NCI-H1105 treated with DMSO at 0.1 percent for 48 hours (cell line): Measurements from ENCODE around the gene ATPAF1.
"Not testable (repeated sequence)": the region's sequence is repeated elsewhere in the genome, so short reads cannot be mapped to it uniquely, and the experiment has no call there.

ENCODE experiments used
- DNase-seq: peaks from one replicate; lab custom pipeline; 2025; lab: John Stamatoyannopoulos, UW

Gene ATPAF1

DNA sequence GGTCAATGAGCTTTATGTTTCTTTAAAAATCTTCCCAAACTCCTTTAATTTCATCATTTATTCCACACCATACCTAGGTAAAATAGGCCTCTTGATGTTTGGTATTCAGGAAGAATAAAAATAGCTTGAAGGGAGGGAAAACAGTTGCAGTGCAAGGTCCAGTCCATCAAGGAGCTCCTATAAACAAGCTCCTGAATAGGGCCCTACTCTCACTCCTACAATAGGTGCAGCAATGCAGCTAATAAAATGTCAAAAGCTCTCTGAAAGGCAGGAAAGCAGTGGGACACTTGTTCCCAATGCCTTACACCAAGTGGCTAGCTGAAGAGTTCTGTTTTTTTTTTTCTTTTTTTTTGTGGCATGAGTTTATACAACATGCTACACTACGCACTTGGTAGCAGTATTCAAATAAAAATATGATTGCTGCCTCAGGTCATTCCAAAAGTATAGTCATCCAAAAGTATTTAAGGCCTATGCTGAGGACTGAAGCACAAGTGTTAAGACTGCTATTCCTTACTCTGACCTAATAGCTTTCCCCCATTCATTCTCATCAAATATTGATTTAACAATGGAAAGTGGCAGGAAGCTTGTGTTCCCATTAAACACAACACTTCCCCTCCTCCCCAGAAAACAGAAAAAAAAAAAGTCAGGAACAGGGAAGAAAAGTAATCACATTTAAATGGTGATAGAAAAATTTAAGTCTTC is 13.3 kb upstream of the ATPAF1 start:
- DNase-seq = no peak

GRCh38 chr1:46679789-46680573 is 11.8 kb upstream of the ATPAF1 start:
- no peak for DNase-seq

DNA sequence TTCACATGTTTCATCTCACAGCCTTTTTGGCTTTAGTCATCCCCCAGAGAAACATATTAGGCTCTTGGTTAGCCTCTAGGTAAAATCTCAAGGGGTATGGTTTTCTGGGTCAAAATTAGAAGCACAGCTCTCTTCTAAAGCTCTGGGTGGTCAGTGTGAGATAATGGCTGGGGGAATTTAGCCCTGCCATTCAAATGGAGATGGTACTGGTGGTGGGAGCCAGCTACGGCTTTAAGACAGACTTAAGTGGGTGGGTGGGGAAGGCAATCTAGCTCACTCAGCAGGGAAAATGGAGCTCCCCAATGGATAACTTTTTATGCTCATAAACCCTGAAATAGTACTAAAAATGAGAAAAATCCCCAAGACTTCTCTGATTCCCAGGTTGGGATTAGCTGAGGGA is 9.2 kb upstream of the ATPAF1 start:
- DNase-seq = no peak

DNA sequence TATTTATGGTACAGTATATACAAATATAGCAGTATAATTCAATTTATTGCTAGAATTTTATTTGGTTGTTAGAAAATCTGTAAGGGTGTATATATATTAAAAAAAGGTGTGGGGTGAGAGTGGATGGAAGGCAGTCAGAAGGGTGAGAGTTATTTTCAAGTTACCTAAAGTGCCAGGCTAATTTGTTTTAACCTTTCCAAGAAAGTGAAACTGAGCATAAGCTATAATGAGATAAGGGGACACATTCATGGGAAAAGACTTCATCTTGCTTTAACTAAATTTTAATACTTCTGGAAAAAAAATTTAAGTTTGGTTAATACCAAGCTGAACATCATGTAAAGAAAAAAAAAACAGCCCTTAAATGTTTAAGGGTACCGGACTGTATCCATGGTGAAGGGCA is 8.4 kb upstream of the ATPAF1 start:
- no peak for DNase-seq

DNA sequence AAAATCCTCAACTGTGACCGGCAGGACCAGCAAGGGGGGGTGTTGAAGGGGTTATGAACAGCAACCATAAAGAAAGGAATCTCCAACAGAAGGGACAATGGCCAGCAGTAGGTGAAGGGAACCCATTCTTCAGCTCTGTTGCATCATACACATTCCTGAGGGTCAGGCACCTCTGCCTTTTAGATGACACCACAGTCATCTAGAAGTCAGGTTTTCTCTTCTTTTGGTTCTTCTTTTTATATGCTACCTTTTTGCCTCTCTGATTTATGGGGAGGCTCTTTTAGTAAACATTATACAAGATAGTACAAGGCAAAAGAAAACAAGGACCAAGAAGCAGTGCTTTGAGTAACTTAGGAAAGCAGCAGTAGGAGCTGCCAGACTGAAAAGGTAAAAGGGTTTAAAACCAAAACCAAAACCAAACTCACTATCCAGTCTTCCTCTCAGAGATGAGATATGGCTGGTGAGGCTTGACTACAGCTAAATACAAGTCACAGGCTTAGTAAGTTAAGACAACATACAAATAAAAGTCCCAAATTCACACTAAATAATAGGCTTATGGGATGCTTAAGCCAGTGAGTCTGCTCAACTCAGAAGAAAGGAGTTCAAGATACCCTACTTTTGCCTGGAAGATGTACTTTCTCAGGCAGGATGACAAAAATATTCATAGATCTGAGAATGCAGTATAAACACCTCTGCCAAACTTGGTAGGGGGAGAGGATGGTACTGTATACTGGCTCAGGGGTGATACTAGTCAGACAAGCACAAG is 7.6 kb upstream of the ATPAF1 start:
- DNase-seq = no peak

DNA sequence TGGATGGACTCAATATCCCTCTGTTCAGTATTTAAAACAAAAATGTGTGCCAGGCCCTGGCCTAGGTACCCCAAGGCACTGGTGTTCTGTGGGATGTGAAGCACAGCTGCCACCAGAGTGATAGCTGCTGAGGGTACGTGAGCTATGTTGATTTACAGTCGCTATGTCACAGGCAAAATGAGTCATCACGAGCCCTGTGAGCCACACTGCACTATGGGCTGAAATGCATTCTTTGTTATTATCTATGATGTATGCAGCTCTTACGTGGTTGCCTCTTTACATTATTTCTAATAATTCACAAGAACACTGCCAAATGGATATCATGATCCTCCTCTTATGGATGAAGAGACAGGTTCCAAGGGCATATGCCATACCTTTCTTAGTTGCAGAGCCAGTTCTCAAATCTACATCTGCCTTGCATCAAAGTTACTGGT is 5.6 kb upstream of the ATPAF1 start:
- DNase-seq = no peak

GRCh38 chr1:46672696-46673095 is 4.5 kb upstream of the ATPAF1 start:
- DNase-seq = no peak

GRCh38 chr1:46671554-46671953 is 3.4 kb upstream of the ATPAF1 start, which contains the start of gene TEX38:
TEX38 (plus strand) TSS chr1:46671854; CDS start chr1:46671935, 81 bp downstream.
- no peak for DNase-seq

- DNase-seq = no peak
Observed at GRCh38 chr1:46670134-46670533, 2.0 kb upstream of the ATPAF1 start.

DNA sequence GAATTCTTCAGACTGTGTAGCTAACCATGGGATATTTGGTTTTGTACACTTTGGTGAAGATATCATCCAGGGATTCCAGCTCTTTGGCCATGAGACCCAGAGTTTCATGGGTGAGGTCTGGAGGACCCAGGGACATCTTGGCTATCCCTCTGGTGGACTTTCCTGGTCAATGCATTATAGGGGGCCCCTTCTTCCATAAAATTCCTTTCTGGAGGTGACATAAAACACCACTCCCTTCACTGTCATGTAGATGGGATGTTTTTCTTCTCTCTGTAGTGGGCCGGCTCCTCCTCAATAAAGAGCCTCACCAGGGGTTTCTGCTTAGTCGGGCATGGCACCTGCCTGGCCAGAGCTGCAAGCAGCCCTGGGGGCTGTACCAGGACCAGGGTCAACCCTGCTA is 2.2 kb downstream of the ATPAF1 start:
- no peak for DNase-seq

- not testable (repeated sequence) for DNase-seq
Observed at GRCh38 chr1:46662919-46663318, 5.2 kb downstream of the ATPAF1 start.

GRCh38 chr1:46660116-46660515 is 8.0 kb downstream of the ATPAF1 start:
- not testable (repeated sequence) for DNase-seq

GRCh38 chr1:46659307-46659870 is 8.8 kb downstream of the ATPAF1 start:
- DNase-seq = no peak

DNA sequence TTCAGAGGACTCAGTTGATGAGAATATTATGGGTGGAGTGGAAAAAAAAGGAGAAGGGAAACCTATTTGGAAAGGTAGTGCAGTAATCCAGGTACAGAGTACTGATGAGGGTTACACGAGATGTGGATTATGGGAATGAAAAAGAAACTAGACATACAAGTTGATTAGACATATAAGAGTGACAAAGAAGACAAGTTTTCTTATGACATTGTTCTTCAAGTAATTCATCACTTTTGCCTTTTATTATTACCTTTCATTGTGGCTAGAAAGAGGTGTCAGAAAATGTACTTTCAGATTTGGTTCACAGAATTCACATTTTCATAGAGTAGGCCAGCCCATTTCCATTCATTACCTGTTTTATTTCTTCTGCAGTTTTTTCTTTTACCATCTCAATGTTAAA is 10.4 kb downstream of the ATPAF1 start:
- no peak for DNase-seq

GRCh38 chr1:46656643-46657042 is 11.5 kb downstream of the ATPAF1 start:
- no peak for DNase-seq

- DNase-seq = no peak
Observed at GRCh38 chr1:46655848-46656247, 12.3 kb downstream of the ATPAF1 start.

DNA sequence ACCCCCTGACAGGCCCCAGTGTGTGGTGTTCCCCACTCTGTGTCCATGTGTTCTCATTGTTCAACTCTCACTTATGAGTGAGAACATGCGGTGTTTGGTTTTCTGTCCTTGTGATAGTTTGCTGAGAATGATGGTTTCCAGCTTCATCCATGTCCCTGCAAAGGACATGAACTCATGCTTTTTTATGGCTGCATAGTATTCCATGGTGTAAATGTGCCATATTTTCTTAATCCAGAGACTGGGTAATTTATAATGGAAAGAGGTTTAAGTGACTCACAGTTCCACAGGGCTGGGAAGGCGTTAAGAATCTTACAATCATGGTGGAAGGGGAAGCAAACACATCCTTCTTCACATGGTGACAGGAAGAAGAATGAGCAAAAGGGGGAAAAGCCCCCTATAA is 13.5 kb downstream of the ATPAF1 start:
- DNase-seq = not testable (repeated sequence)

GRCh38 chr1:46654012-46654411 is 14.2 kb downstream of the ATPAF1 start:
- DNase-seq = no peak

DNA sequence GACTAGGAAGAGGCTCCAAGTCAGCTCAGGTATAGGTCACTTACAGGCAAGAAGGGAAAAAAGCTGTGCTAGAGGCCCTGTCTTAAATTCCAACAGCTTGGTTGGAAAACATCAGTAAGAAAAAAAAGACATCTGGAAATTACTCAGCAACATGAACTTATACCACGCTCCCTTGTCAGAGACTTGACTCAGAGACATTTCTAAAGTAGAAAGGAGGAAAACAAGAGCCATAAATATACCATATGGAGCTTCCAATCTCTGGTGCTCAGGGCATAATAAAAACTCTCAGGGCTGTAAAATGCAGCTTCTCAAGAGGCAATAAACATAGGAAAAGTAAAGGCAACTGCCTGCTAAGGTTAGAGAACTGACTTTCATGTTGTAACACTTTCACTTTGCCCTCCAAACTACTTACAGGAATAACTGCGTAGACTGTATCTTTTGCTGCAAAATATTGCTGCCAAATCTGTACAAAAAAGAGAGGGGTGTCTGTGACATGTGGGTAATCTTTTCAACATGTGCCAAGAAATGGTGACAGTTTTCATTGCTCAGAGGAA is 14.7 kb downstream of the ATPAF1 start:
- DNase-seq = no peak

DNA sequence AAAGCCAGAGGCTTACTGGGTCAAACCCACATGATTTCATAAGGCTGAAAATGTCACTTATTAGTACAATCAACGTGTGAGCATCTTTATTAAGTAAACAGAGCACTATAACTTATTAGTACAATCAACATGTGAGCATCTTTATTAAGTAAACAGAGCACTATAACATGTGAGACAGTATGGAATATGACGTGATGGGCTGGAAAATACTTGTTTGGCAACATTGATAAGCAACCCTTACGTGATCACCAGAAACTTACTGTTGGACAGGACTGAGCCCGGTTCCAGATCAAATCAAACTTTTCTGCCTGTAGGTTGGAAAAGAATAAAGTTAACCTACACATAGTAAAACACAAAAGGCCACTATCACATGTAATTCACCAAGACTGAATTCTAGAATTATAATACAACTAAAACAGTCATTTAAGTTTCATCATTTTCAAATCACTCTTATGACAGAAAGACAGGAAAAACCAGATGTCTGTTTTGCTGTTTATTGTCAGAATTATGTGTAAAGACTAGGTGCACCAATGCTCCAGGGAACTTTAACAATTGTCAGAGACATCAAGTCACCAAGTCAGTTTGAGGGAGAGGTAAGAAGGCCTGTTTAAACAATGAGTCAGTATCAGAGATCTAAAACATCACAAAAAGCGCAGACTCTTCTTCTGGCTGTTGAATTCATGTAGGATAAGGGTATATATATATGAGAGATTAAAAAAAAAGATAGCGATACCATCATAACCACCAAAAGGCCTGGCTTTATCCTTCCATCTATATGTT is 15.7 kb downstream of the ATPAF1 start:
- DNase-seq = no peak

DNA sequence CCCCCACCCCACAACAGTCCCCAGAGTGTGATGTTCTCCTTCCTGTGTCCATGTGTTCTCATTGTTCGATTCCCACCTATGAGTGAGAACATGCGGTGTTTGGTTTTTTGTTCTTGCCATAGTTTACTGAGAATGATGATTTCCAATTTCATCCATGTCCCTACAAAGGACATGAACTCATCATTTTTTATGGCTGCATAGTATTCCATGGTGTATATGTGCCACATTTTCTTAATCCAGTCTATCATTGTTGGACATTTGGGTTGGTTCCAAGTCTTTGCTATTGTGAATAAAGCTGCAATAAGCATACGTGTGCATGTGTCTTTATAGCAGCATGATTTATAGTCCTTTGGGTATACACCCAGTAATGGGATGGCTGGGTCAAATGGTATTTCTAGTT is 17.0 kb downstream of the ATPAF1 start:
- DNase-seq = not testable (repeated sequence)
